Astrocyte (in vitro differentiated cells and primary cell): ENCODE measurements around the gene USP9X. TPM values are rescaled to one million over a fixed set of nuclear protein-coding genes. Genes with fewer than 3 reads are reported as not detected.
"Not testable (repeated sequence)": the region's sequence is repeated elsewhere in the genome, so short reads cannot be mapped to it uniquely, and the experiment has no call there.

ENCODE experiments used
- DNase-seq: peaks from one replicate; pipeline ENCODE4 v3.0.0-alpha.2; 2010; ENCODE audit warnings: low read depth
- FAIRE-seq: peaks from 2 replicates; lab custom pipeline; 2011; peaks lifted over from hg19 to GRCh38; lab: Jason Lieb, UNC
- H2AFZ ChIP-seq: 2 replicates; pipeline ENCODE4 v1.6.0; 2012; ENCODE audit warnings: low read depth, low read length, inconsistent platforms
- H3K27ac ChIP-seq: 2 replicates; pipeline ENCODE4 v1.5.1; 2011; ENCODE audit warnings: low read depth, low read length, inconsistent platforms
- H3K27me3 ChIP-seq: 2 replicates; pipeline ENCODE4 v1.6.0; 2011; ENCODE audit warnings: low read length, inconsistent platforms; ENCODE audit not compliant: insufficient read depth
- H3K36me3 ChIP-seq: 2 replicates; pipeline ENCODE4 v1.5.1; 2011; ENCODE audit warnings: low read length, inconsistent platforms; ENCODE audit not compliant: insufficient read depth
- H3K4me1 ChIP-seq: 2 replicates; pipeline ENCODE4 v1.5.1; 2011; ENCODE audit warnings: low read length, inconsistent platforms; ENCODE audit not compliant: insufficient read depth
- H3K4me2 ChIP-seq: 2 replicates; pipeline ENCODE4 v1.6.0; 2012; ENCODE audit warnings: low read length, inconsistent platforms
- H3K4me3 ChIP-seq: 2 replicates; pipeline ENCODE4 v1.5.1; 2011; ENCODE audit warnings: low read depth, mild to moderate bottlenecking, low read length, inconsistent platforms; ENCODE audit not compliant: insufficient read depth
- H3K79me2 ChIP-seq: 2 replicates; pipeline ENCODE4 v1.6.0; 2012; ENCODE audit warnings: mild to moderate bottlenecking, low read length, inconsistent platforms; ENCODE audit not compliant: insufficient read depth
- H3K9ac ChIP-seq: 2 replicates; pipeline ENCODE4 v1.6.0; 2012; ENCODE audit warnings: mild to moderate bottlenecking, low read length, inconsistent platforms
- H3K9me3 ChIP-seq: 2 replicates; pipeline ENCODE4 v1.5.1; 2012; ENCODE audit warnings: low read depth, mild to moderate bottlenecking, low read length, inconsistent platforms; ENCODE audit not compliant: insufficient read depth
- H4K20me1 ChIP-seq: 2 replicates; pipeline ENCODE4 v1.6.0; 2012; ENCODE audit warnings: low read length, inconsistent platforms; ENCODE audit not compliant: insufficient read depth
- H3K27ac Mint-ChIP-seq: one replicate; pipeline ENCODE4 v1.8.0; 2021; ENCODE audit warnings: mild to moderate bottlenecking, mixed read lengths; ENCODE audit not compliant: unreplicated experiment
- H3K27me3 Mint-ChIP-seq: one replicate; pipeline ENCODE4 v1.8.0; 2021; ENCODE audit warnings: low read depth, mixed read lengths; ENCODE audit not compliant: unreplicated experiment
- H3K36me3 Mint-ChIP-seq: one replicate; pipeline ENCODE4 v1.8.0; 2021; ENCODE audit warnings: low read depth, mixed read lengths; ENCODE audit not compliant: unreplicated experiment
- H3K4me1 Mint-ChIP-seq: one replicate; pipeline ENCODE4 v1.8.0; 2021; ENCODE audit warnings: low read depth, mixed read lengths; ENCODE audit not compliant: unreplicated experiment
- H3K4me3 Mint-ChIP-seq: one replicate; pipeline ENCODE4 v1.8.0; 2021; ENCODE audit warnings: mild to moderate bottlenecking, moderate library complexity, mixed read lengths; ENCODE audit not compliant: unreplicated experiment
- H3K9me3 Mint-ChIP-seq: one replicate; pipeline ENCODE4 v1.8.0; 2021; ENCODE audit warnings: mild to moderate bottlenecking, mixed read lengths; ENCODE audit not compliant: unreplicated experiment
- CTCF ChIP-seq: IDR thresholded peaks from 2 replicates; pipeline ENCODE4 v1.5.1; 2011; ENCODE audit warnings: low read depth, mild to moderate bottlenecking, inconsistent platforms, low read length, moderate library complexity; ENCODE audit not compliant: insufficient read depth
- EZH2 ChIP-seq: IDR thresholded peaks from 2 replicates; pipeline ENCODE4 v1.6.1; 2012; ENCODE audit warnings: mild to moderate bottlenecking, low read length, inconsistent platforms; ENCODE audit not compliant: insufficient read depth
- total RNA-seq: library from RNA; stranded (reverse); gene quantifications from 2 replicates; pipeline ENCODE4 v1.2.1, GENCODE V29; 2021

Gene USP9X
- total RNA-seq, 1 donor from 2014 or later, result 112 TPM

GRCh38 chrX:41275661-41276609 lies 190.7 kb downstream of the USP9X start:
- peak; percentile 20 for DNase-seq

GRCh38 chrX:41276661-41277506 lies 191.6 kb downstream of the USP9X start:
- Mint-ChIP-seq H3K36me3 (no peaks in the 10 kb centered on the region), H3K9me3 (no peaks in the 10 kb centered on the region), H3K4me1 (no peaks in the 10 kb centered on the region), H3K27me3 (no peaks in the 10 kb centered on the region), H3K27ac (no peak overlapping the region), H3K4me3 (no peak overlapping the region)
- peaks cover 6% of the 10 kb centered on the region for H3K4me1 ChIP-seq
- H3K4me2 ChIP-seq, result peak overlapping the region; percentile 89
- no peaks in the 10 kb centered on the region for H3K36me3 ChIP-seq
- no peak overlapping the region for H3K27ac ChIP-seq
- H3K9me3 ChIP-seq, result no peaks in the 10 kb centered on the region
- H3K4me3 ChIP-seq, result peak overlapping the region; percentile 61
- DNase-seq (no peak), FAIRE-seq (no peak)
- H3K79me2 ChIP-seq, result no peaks in the 10 kb centered on the region
- H3K9ac ChIP-seq, result peak overlapping the region; percentile 79
- peak overlapping the region; percentile 86 for H2AFZ ChIP-seq
- TF ChIP-seq CTCF, result no peak
- TF ChIP-seq EZH2, result no peak
- no peaks in the 10 kb centered on the region for H3K27me3 ChIP-seq
- H4K20me1 ChIP-seq, result no peaks in the 10 kb centered on the region

More at GRCh38 chrX:41275661-41276609, 190.7 kb downstream of the USP9X start:
- Mint-ChIP-seq H3K4me1 (no peaks in the 10 kb centered on the region), H3K4me3 (peak overlapping the region; percentile 74), H3K27ac (no peak overlapping the region), H3K27me3 (no peaks in the 10 kb centered on the region), H3K9me3 (no peaks in the 10 kb centered on the region), H3K36me3 (no peaks in the 10 kb centered on the region)
- H3K4me3 ChIP-seq, result peak overlapping the region; percentile 61
- FAIRE-seq, result no peak
- H3K4me2 ChIP-seq, result peak overlapping the region; percentile 89
- no peaks in the 10 kb centered on the region for H3K36me3 ChIP-seq
- H3K27me3 ChIP-seq, result no peaks in the 10 kb centered on the region
- H2AFZ ChIP-seq, result peak overlapping the region; percentile 86
- TF ChIP-seq EZH2 (no peak), CTCF (no peak)
- no peaks in the 10 kb centered on the region for H3K9me3 ChIP-seq
- H3K4me1 ChIP-seq, result peaks cover 6% of the 10 kb centered on the region
- peak overlapping the region; percentile 79 for H3K9ac ChIP-seq
- H3K79me2 ChIP-seq, result no peaks in the 10 kb centered on the region
- peak overlapping the region; percentile 33 for H3K27ac ChIP-seq
- no peaks in the 10 kb centered on the region for H4K20me1 ChIP-seq

GRCh38 chrX:41282307-41282706 lies 197.1 kb downstream of the USP9X start:
- H3K27me3 ChIP-seq, DNase-seq, H3K36me3 Mint-ChIP-seq, H3K4me3 ChIP-seq, H3K9me3 Mint-ChIP-seq, H3K79me2 ChIP-seq, H3K27ac ChIP-seq, H4K20me1 ChIP-seq, H3K27ac Mint-ChIP-seq, FAIRE-seq, H3K27me3 Mint-ChIP-seq, H2AFZ ChIP-seq, H3K4me3 Mint-ChIP-seq, H3K9ac ChIP-seq, H3K4me1 Mint-ChIP-seq, H3K4me1 ChIP-seq, H3K36me3 ChIP-seq, H3K9me3 ChIP-seq, H3K4me2 ChIP-seq: not testable (repeated sequence)

GRCh38 chrX:41285928-41286327 lies 200.7 kb downstream of the USP9X start:
- not testable (repeated sequence) for H3K4me1 ChIP-seq, DNase-seq, H3K27ac ChIP-seq, H3K9me3 ChIP-seq, H3K79me2 ChIP-seq, H3K36me3 ChIP-seq, H3K27ac Mint-ChIP-seq, H3K4me1 Mint-ChIP-seq, H3K27me3 ChIP-seq, H3K27me3 Mint-ChIP-seq, H4K20me1 ChIP-seq, FAIRE-seq, H3K4me2 ChIP-seq, H3K4me3 ChIP-seq, H2AFZ ChIP-seq, H3K36me3 Mint-ChIP-seq, H3K9ac ChIP-seq, H3K9me3 Mint-ChIP-seq, H3K4me3 Mint-ChIP-seq
